ENCODE results near the gene GPR84. TPM values are rescaled to one million over a fixed set of nuclear protein-coding genes. Genes with fewer than 3 reads are reported as not detected.

Gene GPR84
- total RNA-seq, 1 experiment from 2014 or later = not detected

DNA sequence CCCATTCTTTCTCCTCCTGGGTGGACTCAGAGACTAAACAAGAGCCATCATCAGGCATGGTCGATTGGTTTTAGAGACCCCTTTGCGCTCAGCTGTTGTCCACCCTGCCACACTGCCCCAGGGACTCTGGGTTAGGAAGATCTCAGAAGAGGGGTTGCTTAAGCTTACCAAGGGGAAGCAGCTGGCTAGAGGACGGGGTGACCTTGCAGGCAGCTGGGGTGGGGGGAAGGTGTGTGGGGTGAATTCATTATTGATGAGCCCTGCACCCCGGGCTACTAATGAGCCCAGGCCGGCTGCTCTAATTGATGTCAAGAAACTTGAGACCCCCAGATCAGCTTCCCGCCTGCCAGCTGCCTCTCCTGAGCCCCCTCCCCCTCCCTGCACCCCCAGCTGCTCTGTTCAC, 28.9 kb upstream of the GPR84 start:
- ChIA-PET POLR2A (ENCODE audit: unreplicated experiment) (no interaction called here), CTCF (interaction anchor here (0.6 to 1.3 kb wide), 6 partner anchors 9 to 168 kb away, joined by 3 to 18 read pairs (median 3); partner anchors contain the start of gene ZNF385A)
- Histone ChIP-seq H3K27ac (no peak overlapping the region), H3K36me3 (ENCODE audit: low read depth) (no peaks in the 10 kb centered on the region), H3K4me2 (no peak overlapping the region), H3F3A (ENCODE audit: insufficient read depth, low read depth) (peaks cover 7% of the 10 kb centered on the region; the same call in 1 of the 2 replicates), H3K9me2 (ENCODE audit: insufficient read depth) (no peaks in the 10 kb centered on the region), H4K20me1 (ENCODE audit: insufficient read depth) (no peaks in the 10 kb centered on the region; the same call in 1 of the 2 replicates), H3K4me1 (replicated peaks; ENCODE audit: insufficient read depth) (peaks cover 9% of the 10 kb centered on the region), H2AFZ (no peak overlapping the region), H3K27me3 (ENCODE audit: insufficient read depth, low read depth) (no peaks in the 10 kb centered on the region), H3K79me2 (ENCODE audit: low read depth) (no peaks in the 10 kb centered on the region), H3K4me3 (no peak overlapping the region), H3K9me3 (ENCODE audit: insufficient read depth, low read depth) (no peaks in the 10 kb centered on the region)
- BruUV-seq (replicated peaks) = no TSS peak
- no peak for TF ChIP-seq EZH2 (IDR thresholded peaks at IDR 0.05; ENCODE audit: low read depth)
- TF ChIP-seq, protein P1, sequence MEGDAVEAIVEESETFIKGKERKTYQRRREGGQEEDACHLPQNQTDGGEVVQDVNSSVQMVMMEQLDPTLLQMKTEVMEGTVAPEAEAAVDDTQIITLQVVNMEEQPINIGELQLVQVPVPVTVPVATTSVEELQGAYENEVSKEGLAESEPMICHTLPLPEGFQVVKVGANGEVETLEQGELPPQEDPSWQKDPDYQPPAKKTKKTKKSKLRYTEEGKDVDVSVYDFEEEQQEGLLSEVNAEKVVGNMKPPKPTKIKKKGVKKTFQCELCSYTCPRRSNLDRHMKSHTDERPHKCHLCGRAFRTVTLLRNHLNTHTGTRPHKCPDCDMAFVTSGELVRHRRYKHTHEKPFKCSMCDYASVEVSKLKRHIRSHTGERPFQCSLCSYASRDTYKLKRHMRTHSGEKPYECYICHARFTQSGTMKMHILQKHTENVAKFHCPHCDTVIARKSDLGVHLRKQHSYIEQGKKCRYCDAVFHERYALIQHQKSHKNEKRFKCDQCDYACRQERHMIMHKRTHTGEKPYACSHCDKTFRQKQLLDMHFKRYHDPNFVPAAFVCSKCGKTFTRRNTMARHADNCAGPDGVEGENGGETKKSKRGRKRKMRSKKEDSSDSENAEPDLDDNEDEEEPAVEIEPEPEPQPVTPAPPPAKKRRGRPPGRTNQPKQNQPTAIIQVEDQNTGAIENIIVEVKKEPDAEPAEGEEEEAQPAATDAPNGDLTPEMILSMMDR (conservative IDR thresholded peaks at IDR 0.05) = no peak
- intact Hi-C loops (cut with micrococcal nuclease; ENCODE audit: unreplicated experiment) = no loop called here
- no peak for DNase-seq

DNA sequence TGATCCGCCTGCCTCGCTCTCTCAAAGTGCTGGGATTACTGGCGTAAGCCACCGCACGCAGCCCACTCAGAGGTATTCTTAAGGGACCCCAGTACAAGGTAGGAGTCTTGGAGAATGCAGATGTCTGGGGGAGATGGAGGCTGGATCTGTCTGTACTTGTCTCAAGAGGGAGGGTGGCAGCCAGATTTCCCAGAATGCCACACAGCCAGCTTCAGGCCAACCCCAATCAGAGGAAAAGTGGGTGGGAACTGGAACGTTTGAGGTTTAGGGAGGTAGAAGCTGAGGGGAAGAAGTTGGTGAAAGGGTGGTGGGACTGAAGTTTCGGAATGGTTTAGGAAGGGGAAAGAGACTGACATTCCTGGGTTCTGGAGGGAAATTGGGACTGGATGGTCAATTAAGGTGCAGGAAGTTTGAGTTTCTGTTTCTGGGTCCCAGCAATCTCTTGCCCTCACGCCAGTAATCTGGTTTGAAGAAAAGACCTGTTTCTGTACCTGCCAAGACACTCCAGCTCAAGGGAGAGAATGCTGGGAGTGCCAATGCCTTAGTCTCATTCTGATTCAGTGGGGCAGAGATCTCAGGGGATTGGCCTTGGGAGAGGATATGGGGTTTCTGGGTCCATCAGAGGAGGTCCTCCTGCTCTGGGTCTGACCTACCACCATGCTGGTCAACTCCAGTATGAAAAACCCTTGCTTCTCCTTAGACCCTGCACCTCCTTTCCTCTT, 28.4 kb upstream of the GPR84 start:
- H3K4me2 ChIP-seq = no peak overlapping the region

GRCh38 chr12:54390668-54391551, 26.6 kb upstream of the GPR84 start:
- DNase-seq = peak in 1 of 2 experiments; percentile 67
- H3K9me3 ChIP-seq (ENCODE audit: insufficient read depth, low read depth) = no peaks in the 10 kb centered on the region
- no peaks in the 10 kb centered on the region for H3K9me2 ChIP-seq (ENCODE audit: insufficient read depth)
- peaks cover 32% of the 10 kb centered on the region for H3K4me1 ChIP-seq (replicated peaks; ENCODE audit: insufficient read depth)
- H3K4me2 ChIP-seq = peak overlapping the region; percentile 44
- intact Hi-C loops (cut with micrococcal nuclease; ENCODE audit: unreplicated experiment) = no loop called here
- POLR2A ChIA-PET (ENCODE audit: unreplicated experiment) = interaction anchor here (0.6 kb wide), 1 partner anchor 259 kb away, joined by 3 read pairs; no protein-coding TSS in a partner anchor
- H3K27ac ChIP-seq = no peak overlapping the region
- TF ChIP-seq, protein P1 (conservative IDR thresholded peaks at IDR 0.05) = no peak
- TF ChIP-seq EZH2 (IDR thresholded peaks at IDR 0.05; ENCODE audit: low read depth) = no peak
- H3K4me3 ChIP-seq = peak overlapping the region; percentile 38; the same call in 1 of the 2 replicates
- no peak overlapping the region for H2AFZ ChIP-seq
- H3K79me2 ChIP-seq (ENCODE audit: low read depth) = no peaks in the 10 kb centered on the region
- BruUV-seq (replicated peaks) = no TSS peak
- no peaks in the 10 kb centered on the region for H3K36me3 ChIP-seq (ENCODE audit: low read depth)
- no peaks in the 10 kb centered on the region for H3K27me3 ChIP-seq (ENCODE audit: insufficient read depth, low read depth)
- H3F3A ChIP-seq (ENCODE audit: insufficient read depth, low read depth) = peaks cover 26% of the 10 kb centered on the region
- CTCF ChIA-PET = no interaction called here
- H4K20me1 ChIP-seq (ENCODE audit: insufficient read depth) = no peaks in the 10 kb centered on the region; the same call in 1 of the 2 replicates

More for the DNA sequence above, 28.4 kb upstream of the GPR84 start:
- Histone ChIP-seq H3K4me3 (no peak overlapping the region), H2AFZ (no peak overlapping the region), H3K79me2 (ENCODE audit: low read depth) (no peaks in the 10 kb centered on the region), H3K36me3 (ENCODE audit: low read depth) (no peaks in the 10 kb centered on the region), H3K9me2 (ENCODE audit: insufficient read depth) (no peaks in the 10 kb centered on the region), H3F3A (ENCODE audit: insufficient read depth, low read depth) (peaks cover 13% of the 10 kb centered on the region), H3K27me3 (ENCODE audit: insufficient read depth, low read depth) (no peaks in the 10 kb centered on the region), H3K4me1 (replicated peaks; ENCODE audit: insufficient read depth) (peaks cover 15% of the 10 kb centered on the region), H3K27ac (no peak overlapping the region), H3K9me3 (ENCODE audit: insufficient read depth, low read depth) (no peaks in the 10 kb centered on the region), H4K20me1 (ENCODE audit: insufficient read depth) (no peaks in the 10 kb centered on the region; the same call in 1 of the 2 replicates)
- ChIA-PET POLR2A (ENCODE audit: unreplicated experiment) (no interaction called here), CTCF (interaction anchor here (1.0 to 1.3 kb wide), 2 partner anchors 13 to 19 kb away, joined by 3 read pairs; no protein-coding TSS in a partner anchor)
- DNase-seq = no peak
- intact Hi-C loops (cut with micrococcal nuclease; ENCODE audit: unreplicated experiment) = no loop called here
- TF ChIP-seq EZH2 (IDR thresholded peaks at IDR 0.05; ENCODE audit: low read depth) = no peak
- no TSS peak for BruUV-seq (replicated peaks)

All from PC-9 (cell line).